HepG2 (cell line): ENCODE measurements around the gene WNK4. TPM values are rescaled to one million over a fixed set of nuclear protein-coding genes. Genes with fewer than 3 reads are reported as not detected.

ENCODE experiments used
- CENPBD1 ChIP-seq: sonication (generic); formaldehyde crosslinking; IDR thresholded peaks from 2 replicates; pipeline ENCODE4 v1.8.0; 2022; ENCODE audit warnings: missing genetic modification reagents, low read depth, mild to moderate bottlenecking, borderline replicate concordance
- HMG20A ChIP-seq: IDR thresholded peaks from 2 replicates; pipeline ENCODE4 v1.6.1; 2016; ENCODE audit warnings: borderline replicate concordance
- MAFK ChIP-seq, 2 experiments: IDR thresholded peaks in 1 of 2; conservative IDR thresholded peaks in 1 of 2; 2 replicates each; pipeline ENCODE4 v1.6.1; 2011; ENCODE audit warnings: improper control_type of control experiment in 2 of 2, low read length in 2 of 2
- MYC ChIP-seq: sonication (generic); formaldehyde crosslinking; IDR thresholded peaks from 2 replicates; pipeline ENCODE4 v1.9.0; 2021; ENCODE audit warnings: missing genetic modification reagents, borderline replicate concordance
- PTBP1 ChIP-seq: fragments of 200-400 bp; formaldehyde crosslinking; IDR thresholded peaks from 2 replicates; pipeline ENCODE4 v1.6.1; 2018; ENCODE audit warnings: low read length, low read depth; ENCODE audit not compliant: poor library complexity, severe bottlenecking
- SIN3B ChIP-seq: fragments of 150-350 bp; IDR thresholded peaks from 2 replicates; pipeline ENCODE4 v1.6.1; 2014; ENCODE audit warnings: low read length
- ZBTB33 ChIP-seq: sonication (generic); formaldehyde crosslinking; IDR thresholded peaks from 2 replicates; pipeline ENCODE4 v1.4.0; 2020; ENCODE audit warnings: missing genetic modification reagents
- ZFP36L1 ChIP-seq: sonication (generic); formaldehyde crosslinking; IDR thresholded peaks from 2 replicates; pipeline ENCODE4 v1.8.0; 2022; ENCODE audit warnings: mild to moderate bottlenecking, missing genetic modification reagents, moderate library complexity
- ZNF484 ChIP-seq: sonication (generic); formaldehyde crosslinking; IDR thresholded peaks from 2 replicates; pipeline ENCODE4 v1.5.1; 2020; ENCODE audit warnings: mild to moderate bottlenecking, low read depth, missing genetic modification reagents, borderline replicate concordance
- ZNF556 ChIP-seq: sonication (generic); formaldehyde crosslinking; IDR thresholded peaks from 2 replicates; pipeline ENCODE4 v1.4.0; 2020; ENCODE audit warnings: mild to moderate bottlenecking, missing genetic modification reagents, borderline replicate concordance
- ZNF570 ChIP-seq: sonication (generic); formaldehyde crosslinking; IDR thresholded peaks from 2 replicates; pipeline ENCODE4 v1.4.0; 2020; ENCODE audit warnings: mild to moderate bottlenecking, missing genetic modification reagents, borderline replicate concordance
- ZNF614 ChIP-seq: IDR thresholded peaks from 2 replicates; pipeline ENCODE4 v1.6.1; 2018; ENCODE audit warnings: missing biosample characterization, missing genetic modification reagents, inconsistent platforms, borderline replicate concordance
- ZNF646 ChIP-seq: sonication (generic); formaldehyde crosslinking; IDR thresholded peaks from 2 replicates; pipeline ENCODE4 v1.9.0; 2021; ENCODE audit warnings: mild to moderate bottlenecking, missing genetic modification reagents
- ZNF770 ChIP-seq: sonication (generic); formaldehyde crosslinking; IDR thresholded peaks from 2 replicates; pipeline ENCODE4 v1.5.0; 2020; ENCODE audit warnings: mild to moderate bottlenecking, missing genetic modification reagents
- ZNF776 ChIP-seq: sonication (generic); formaldehyde crosslinking; IDR thresholded peaks from 2 replicates; pipeline ENCODE4 v1.4.0; 2020; ENCODE audit warnings: mild to moderate bottlenecking, missing genetic modification reagents
- ZNF781 ChIP-seq: sonication (generic); formaldehyde crosslinking; IDR thresholded peaks from 2 replicates; pipeline ENCODE4 v1.5.1; 2020; ENCODE audit warnings: borderline replicate concordance, mild to moderate bottlenecking, missing genetic modification reagents; ENCODE audit errors: not compliant biosample characterization
- ZNF83 ChIP-seq: sonication (generic); formaldehyde crosslinking; IDR thresholded peaks from 2 replicates; pipeline ENCODE4 v1.4.0; 2020; ENCODE audit warnings: missing genetic modification reagents, mild to moderate bottlenecking, borderline replicate concordance
- polyA plus RNA-seq, 8 experiments: library from polyadenylated mRNA; depleted of rRNA in 3 of 8; stranded (reverse) in 7 of 8; unstranded in 1 of 8; fragments of >200 nt; fragmentation: Illumina TruSeq in 4 of 8; extraction: Trizol in 4 of 8; gene quantifications; 2 replicates each; pipeline versions ENCODE4 v1.2.1 to v1.2.3, GENCODE V29; 2011 to 2016; ENCODE audit warnings: low read depth in 4 of 8, missing spikeins in 1 of 8, mixed read lengths in 1 of 8; ENCODE audit not compliant: insufficient read depth in 1 of 8
- total RNA-seq, 5 experiments: library from RNA; depleted of rRNA; stranded (reverse); fragments of >200 nt; fragmentation: Illumina TruSeq; extraction: Trizol; gene quantifications; 2 replicates each; pipeline ENCODE4 v1.2.3, GENCODE V29; 2016; ENCODE audit warnings: low read depth in 1 of 5

Gene WNK4
- total and polyA plus RNA-seq, 2 of the 13 experiments (the other 11 are each of a cell fraction or from before 2014, with no cell fraction given) = 2.7 to 13.7 TPM

- peak; percentile 61; the same call in 1 of the 2 replicates for TF ChIP-seq ZBTB33
- no peak for TF ChIP-seq MAFK (conservative IDR thresholded peaks at IDR 0.05 in 1 of 2, IDR thresholded peaks at IDR 0.05 in 1 of 2; ENCODE audit: low read length in 2 of 2)
- TF ChIP-seq ZNF484 (CRISPR knock-in tag) = peak; percentile 81
- no peak for TF ChIP-seq PTBP1
- peak; percentile 90 for TF ChIP-seq ZNF781 (CRISPR knock-in tag)
- TF ChIP-seq CENPBD1 (CRISPR knock-in tag) = peak; percentile 93; the same call in 1 of the 2 replicates
- peak; percentile 76 for TF ChIP-seq ZNF770 (CRISPR knock-in tag)
- TF ChIP-seq ZNF556 (CRISPR knock-in tag) = peak; percentile 96
- peak; percentile 89 for TF ChIP-seq SIN3B
- TF ChIP-seq ZNF83 (CRISPR knock-in tag) = no peak; the same call in 1 of the 2 replicates
- TF ChIP-seq ZNF646 (CRISPR knock-in tag) = no peak
- TF ChIP-seq MYC (CRISPR knock-in tag) = peak; percentile 100
- TF ChIP-seq HMG20A (CRISPR knock-in tag) = peak; percentile 52; the same call in 1 of the 2 replicates
- peak; percentile 93 for TF ChIP-seq ZNF776 (CRISPR knock-in tag)
- 0 out of 2 replicates have a peak, but pooled peaks have one; percentile 68 for TF ChIP-seq ZNF570
- TF ChIP-seq ZNF614 = peak; percentile 93
- TF ChIP-seq ZFP36L1 (CRISPR knock-in tag) = 0 out of 2 replicates have a peak, but pooled peaks have one; percentile 32
Measured at GRCh38 chr17:42832934-42833766, 52.7 kb downstream of the WNK4 start, which contains the start of gene PSME3 (continued).
